Endothelial cell of umbilical vein (primary cell): ENCODE data around the gene WFDC13. TPM values are rescaled to one million over a fixed set of nuclear protein-coding genes. Genes with fewer than 3 reads are reported as not detected.

Experiments used
- BruUV-seq: library from RNA; stranded (reverse); fragments of 400-500 nt; replicated peaks from 2 replicates; lab custom pipeline; 2021; lab: Mats Ljungman, UMichigan
- CTCF ChIA-PET: fragments of 300-600, 350-600 bp; sonication (Branson Sonifier 250); formaldehyde crosslinking; loops from one replicate; lab custom pipeline; 2021; ENCODE audit warnings: antibody characterized with exemption, inconsistent platforms; lab: Charles Lee
- POLR2A ChIA-PET: fragments of 300-600, 350-600 bp; sonication (Branson Sonifier 250); formaldehyde crosslinking; loops from one replicate; lab custom pipeline; 2021; ENCODE audit warnings: antibody characterized with exemption, inconsistent platforms; lab: Charles Lee
- DNase-seq: peaks from one replicate; pipeline ENCODE4 v3.0.0-alpha.2; 2011; ENCODE audit warnings: low read depth, low spot score
- FAIRE-seq: peaks from 2 replicates; lab custom pipeline; 2011; peaks lifted over from hg19 to GRCh38; lab: Jason Lieb, UNC
- H2AFZ ChIP-seq: 2 replicates; pipeline ENCODE4 v1.6.0; 2012; ENCODE audit warnings: low read depth, low read length, control low read depth, inconsistent platforms
- H3K27ac ChIP-seq: 2 replicates; pipeline ENCODE4 v1.5.1; 2011; ENCODE audit warnings: low read depth, mild to moderate bottlenecking, control low read depth, low read length, moderate library complexity; ENCODE audit not compliant: insufficient read depth
- H3K27me3 ChIP-seq, 2 experiments: 2 replicates each; pipeline versions ENCODE4 v1.6.0 to v1.6.1; 2011; ENCODE audit warnings: low read length in 2 of 2, mixed read lengths in 1 of 2; ENCODE audit not compliant: control insufficient read depth in 2 of 2, insufficient read depth in 2 of 2
- H3K36me3 ChIP-seq, 2 experiments: 2 replicates in 1 of 2; 3 replicates in 1 of 2; pipeline ENCODE4 v1.5.1; 2011; ENCODE audit warnings: low read length in 2 of 2, mild to moderate bottlenecking in 1 of 2, moderate library complexity in 1 of 2; ENCODE audit not compliant: control insufficient read depth in 2 of 2, insufficient read depth in 2 of 2; ENCODE audit errors: extremely low read depth in 1 of 2
- H3K4me1 ChIP-seq: 3 replicates; pipeline ENCODE4 v1.5.1; 2011; ENCODE audit warnings: mild to moderate bottlenecking, low read length; ENCODE audit not compliant: control insufficient read depth, insufficient read depth; ENCODE audit errors: extremely low read depth
- H3K4me2 ChIP-seq: 2 replicates; pipeline ENCODE4 v1.6.1; 2011; ENCODE audit warnings: low read length, control low read depth, mixed read lengths; ENCODE audit not compliant: insufficient read depth
- H3K4me3 ChIP-seq, 3 experiments: fragments of 200-600 bp in 1 of 3; sonication (generic), shearing (Covaris generic) in 1 of 3; replicated peaks in 1 of 3; 2 replicates each; pipeline ENCODE4 v1.5.1; 2011 to 2016; ENCODE audit warnings: control low read depth in 3 of 3, low read length in 3 of 3, mild to moderate bottlenecking in 2 of 3, inconsistent platforms in 1 of 3, low read depth in 1 of 3, moderate library complexity in 1 of 3; ENCODE audit not compliant: insufficient read depth in 1 of 3
- H3K79me2 ChIP-seq: 2 replicates; pipeline ENCODE4 v1.6.0; 2012; ENCODE audit warnings: low read length, inconsistent platforms; ENCODE audit not compliant: control insufficient read depth, insufficient read depth
- H3K9ac ChIP-seq: replicated peaks from 2 replicates; pipeline ENCODE3; 2011; ENCODE audit warnings: low read length, control low read depth; ENCODE audit not compliant: insufficient read depth; ENCODE audit errors: extremely low read depth
- H3K9me1 ChIP-seq: replicated peaks from 3 replicates; pipeline ENCODE4 v1.6.0; 2011; ENCODE audit warnings: mild to moderate bottlenecking, low read length; ENCODE audit not compliant: control insufficient read depth, insufficient read depth; ENCODE audit errors: extremely low read depth
- H3K9me3 ChIP-seq: replicated peaks from 2 replicates; pipeline ENCODE4 v1.5.1; 2012; ENCODE audit warnings: low read length, inconsistent platforms; ENCODE audit not compliant: control insufficient read depth, insufficient read depth
- H4K20me1 ChIP-seq: replicated peaks from 2 replicates; pipeline ENCODE3; 2011; ENCODE audit warnings: mild to moderate bottlenecking, low read length; ENCODE audit not compliant: control insufficient read depth, insufficient read depth; ENCODE audit errors: extremely low read depth
- CTCF ChIP-seq, 2 donors: IDR thresholded peaks; 1 replicate in 1 of 2; 2 replicates in 1 of 2; pipeline ENCODE4 v1.5.1; 2011; ENCODE audit warnings: low read length in 2 of 2, mild to moderate bottlenecking in 2 of 2, moderate library complexity in 2 of 2, control low read depth in 1 of 2, inconsistent platforms in 1 of 2, low read depth in 1 of 2; ENCODE audit not compliant: insufficient read depth in 1 of 2; ENCODE audit errors: extremely low read depth in 1 of 2
- EZH2 ChIP-seq: IDR thresholded peaks from 2 replicates; pipeline ENCODE4 v1.6.1; 2012; ENCODE audit warnings: borderline replicate concordance, low read depth, mild to moderate bottlenecking, moderate library complexity, low read length, inconsistent platforms; ENCODE audit not compliant: severe bottlenecking
- FOS ChIP-seq: IDR thresholded peaks from 2 replicates; pipeline ENCODE4 v1.6.1; 2011; ENCODE audit warnings: mild to moderate bottlenecking, low read length, moderate library complexity, borderline replicate concordance; ENCODE audit not compliant: insufficient read depth
- GATA2 ChIP-seq: IDR thresholded peaks from 2 replicates; pipeline ENCODE4 v1.7.0; 2011; ENCODE audit warnings: low read depth, mild to moderate bottlenecking, moderate library complexity, mixed read lengths, low read length; ENCODE audit not compliant: insufficient read length, insufficient read depth
- JUN ChIP-seq: IDR thresholded peaks from 2 replicates; pipeline ENCODE4 v1.6.1; 2011; ENCODE audit warnings: borderline replicate concordance, low read depth; ENCODE audit not compliant: insufficient read length, insufficient read depth
- MAX ChIP-seq: IDR thresholded peaks from 2 replicates; pipeline ENCODE4 v1.6.1; 2011; ENCODE audit not compliant: insufficient read depth, insufficient read length
- MYC ChIP-seq: IDR thresholded peaks from one replicate; pipeline ENCODE4 v1.6.1; 2011; ENCODE audit warnings: mild to moderate bottlenecking, low read depth, low read length
- POLR2A ChIP-seq: IDR thresholded peaks from 2 replicates; pipeline ENCODE4 v1.6.1; 2012; ENCODE audit warnings: low read depth, mild to moderate bottlenecking, control low read depth, low read length
- POLR2AphosphoS5 ChIP-seq: IDR thresholded peaks from 2 replicates; pipeline ENCODE4 v1.6.1; 2012; ENCODE audit warnings: low read depth, mild to moderate bottlenecking, control low read depth, low read length, moderate library complexity; ENCODE audit not compliant: insufficient read depth
- dilution Hi-C: fragments of 300-500 bp; cut with MboI; formaldehyde crosslinking; loops from one replicate; pipeline ENCODE4 v1.15.0; 2019; ENCODE audit warnings: low sequenced_read_pairs; ENCODE audit not compliant: extremely low pct_ligation_motif_present
- intact Hi-C: fragments of 100-400 bp; cut with micrococcal nuclease; formaldehyde crosslinking; loops from one replicate; pipeline ENCODE4 v1.10.0; 2022
- polyA plus RNA-seq, 4 experiments: library from polyadenylated mRNA; depleted of rRNA in 3 of 4; stranded (reverse) in 3 of 4; unstranded in 1 of 4; fragments of >200 nt; gene quantifications; 2 replicates each; pipeline versions ENCODE4 v1.2.1 to v1.2.3, GENCODE V29; 2011 to 2012; ENCODE audit warnings: missing spikeins in 1 of 4
- total RNA-seq: library from RNA; stranded (reverse); gene quantifications from 2 replicates; pipeline ENCODE4 v1.2.3, GENCODE V29; 2021

Gene WFDC13
- total and polyA plus RNA-seq, 2 donors (not counting 3 experiments of a cell fraction or from before 2014, with no cell fraction given) = not detected

GRCh38 chr20:45725134-45725533 is 23.3 kb downstream of the WFDC13 start:
- H2AFZ ChIP-seq = no peak overlapping the region
- no peak overlapping the region for H3K4me2 ChIP-seq
- H3K27me3 ChIP-seq = no peaks in the 10 kb centered on the region
- TF ChIP-seq FOS (no peak), POLR2A (no peak), EZH2 (no peak), CTCF (IDR thresholded peaks at IDR 0.05; ENCODE audit: extremely low read depth in 1 of 2, insufficient read depth in 1 of 2, low read depth in 1 of 2, low read length in 2 of 2) (no peak), JUN (no peak), MAX (no peak), MYC (no peak), POLR2AphosphoS5 (no peak), GATA2 (no peak)
- H3K9ac ChIP-seq = no peak overlapping the region
- no peaks in the 10 kb centered on the region for H3K79me2 ChIP-seq
- no peaks in the 10 kb centered on the region for H4K20me1 ChIP-seq
- DNase-seq (no peak), FAIRE-seq (no peak)
- ChIA-PET CTCF (interaction anchor here (1.4 kb wide), 1 partner anchor 431 kb away, joined by 3 read pairs; no protein-coding TSS in a partner anchor), POLR2A (no interaction called here)
- dilution Hi-C loops (no loop called here), intact Hi-C loops (no loop called here)
- BruUV-seq = no TSS peak
- no peaks in the 10 kb centered on the region for H3K9me3 ChIP-seq
- H3K4me1 ChIP-seq = no peaks in the 10 kb centered on the region
- H3K9me1 ChIP-seq = no peaks in the 10 kb centered on the region
- no peak overlapping the region for H3K27ac ChIP-seq
- no peaks in the 10 kb centered on the region for H3K36me3 ChIP-seq
- H3K4me3 ChIP-seq = no peak overlapping the region
